ENCODE measurements around the gene MKRN3.
"Not testable (repeated sequence)": the region's sequence is repeated elsewhere in the genome, so short reads cannot be mapped to it uniquely, and the experiment has no call there.

The MKRN3 gene

GRCh38 chr15:23578521-23579150 lies 13.2 kb downstream of the MKRN3 start:
- DNase-seq (ENCODE audit: extremely low read depth, low read depth) = no peak
- TF ChIP-seq CTCF (IDR thresholded peaks at IDR 0.05; ENCODE audit: low read depth, low read length) = no peak

GRCh38 chr15:23588268-23588667 lies 22.8 kb downstream of the MKRN3 start:
- no peak for DNase-seq (ENCODE audit: extremely low read depth, low read depth)
- no peak for TF ChIP-seq CTCF (IDR thresholded peaks at IDR 0.05; ENCODE audit: low read depth, low read length)

- DNase-seq (ENCODE audit: extremely low read depth, low read depth) = no peak
- no peak for TF ChIP-seq CTCF (IDR thresholded peaks at IDR 0.05; ENCODE audit: low read depth, low read length)
These were observed 23.5 kb downstream of the MKRN3 start for GRCh38 chr15:23589012-23589411.

- no peak for DNase-seq (ENCODE audit: extremely low read depth, low read depth)
- TF ChIP-seq CTCF (IDR thresholded peaks at IDR 0.05; ENCODE audit: low read depth, low read length) = no peak
These were observed 28.8 kb downstream of the MKRN3 start for GRCh38 chr15:23594252-23594770.

- no peak for TF ChIP-seq CTCF (IDR thresholded peaks at IDR 0.05; ENCODE audit: low read depth, low read length)
- no peak for DNase-seq (ENCODE audit: extremely low read depth, low read depth)
These were observed 29.9 kb downstream of the MKRN3 start for GRCh38 chr15:23595368-23595767.

GRCh38 chr15:23596736-23597135 lies 31.3 kb downstream of the MKRN3 start:
- no peak for TF ChIP-seq CTCF (IDR thresholded peaks at IDR 0.05; ENCODE audit: low read depth, low read length)
- no peak for DNase-seq (ENCODE audit: extremely low read depth, low read depth)

GRCh38 chr15:23597278-23597677 lies 31.8 kb downstream of the MKRN3 start:
- DNase-seq (ENCODE audit: extremely low read depth, low read depth) = not testable (repeated sequence)

- no peak for TF ChIP-seq CTCF (IDR thresholded peaks at IDR 0.05; ENCODE audit: low read depth, low read length)
- DNase-seq (ENCODE audit: extremely low read depth, low read depth) = no peak
These were observed 33.6 kb downstream of the MKRN3 start for GRCh38 chr15:23599053-23599452.
